GM19328 (cell line): Measurements from ENCODE around the gene STARD9.
"Not testable (repeated sequence)": the region's sequence is repeated elsewhere in the genome, so short reads cannot be mapped to it uniquely, and the experiment has no call there.

Source experiments
- ATAC-seq: cut with Tn5 transposase; IDR thresholded peaks from one replicate; pipeline ENCODE4 v1.9.1; 2021; ENCODE audit warnings: mild to moderate bottlenecking, moderate library complexity; ENCODE audit not compliant: unreplicated experiment

STARD9 gene

GRCh38 chr15:42750306-42750705 is 174.9 kb downstream of the STARD9 start:
- no peak for ATAC-seq

GRCh38 chr15:42759093-42759492 is 183.7 kb downstream of the STARD9 start:
- no peak for ATAC-seq

GRCh38 chr15:42760759-42761158 is 185.4 kb downstream of the STARD9 start:
- ATAC-seq = no peak

DNA sequence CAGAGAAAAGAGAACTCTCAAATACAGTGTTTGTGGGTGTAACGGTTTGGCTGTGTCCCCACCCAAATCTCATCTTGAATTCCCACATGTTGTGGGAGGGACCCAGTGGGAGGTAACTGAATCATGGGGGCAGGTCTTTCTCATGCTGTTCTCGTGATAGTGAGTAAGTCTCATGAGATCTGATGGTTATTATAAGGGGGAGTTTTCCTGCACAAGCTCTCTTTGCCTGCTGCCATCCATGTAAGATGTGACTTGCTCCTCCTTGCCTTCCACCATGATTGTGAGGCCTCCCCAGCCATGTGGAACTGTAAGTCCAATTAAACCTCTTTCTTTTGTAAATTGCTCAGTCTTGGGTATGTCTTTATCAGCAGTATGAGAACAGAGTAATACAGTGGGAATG is 186.4 kb downstream of the STARD9 start:
- ATAC-seq = not testable (repeated sequence)

GRCh38 chr15:42764154-42764731 is 188.8 kb downstream of the STARD9 start:
- not testable (repeated sequence) for ATAC-seq

DNA sequence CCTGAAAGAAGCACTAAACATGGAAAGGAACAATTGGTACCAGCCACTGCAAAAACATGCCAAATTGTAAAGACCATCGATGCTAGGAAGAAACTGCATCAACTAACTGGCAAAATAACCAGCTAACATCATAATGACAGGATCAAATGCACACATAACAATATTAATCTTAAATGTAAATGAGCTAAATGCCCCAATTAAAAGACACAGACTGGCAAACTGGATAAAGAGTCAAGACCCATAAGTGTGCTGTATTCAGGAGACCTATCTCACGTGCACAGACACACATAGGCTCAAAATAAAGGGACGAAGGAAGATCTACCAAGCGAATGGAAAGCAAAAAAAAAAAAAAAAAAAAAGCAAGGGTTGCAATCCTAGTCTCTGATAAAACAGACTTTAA is 190.7 kb downstream of the STARD9 start:
- ATAC-seq = not testable (repeated sequence)
